HG03064 (cell line): Measurements from ENCODE around the gene TCTN3.
"Not testable (repeated sequence)": the region's sequence is repeated elsewhere in the genome, so short reads cannot be mapped to it uniquely, and the experiment has no call there.

Experiments used
- ATAC-seq: cut with Tn5 transposase; IDR thresholded peaks from one replicate; pipeline ENCODE4 v1.9.1; 2021; ENCODE audit warnings: low read depth; ENCODE audit not compliant: unreplicated experiment

Gene TCTN3

DNA sequence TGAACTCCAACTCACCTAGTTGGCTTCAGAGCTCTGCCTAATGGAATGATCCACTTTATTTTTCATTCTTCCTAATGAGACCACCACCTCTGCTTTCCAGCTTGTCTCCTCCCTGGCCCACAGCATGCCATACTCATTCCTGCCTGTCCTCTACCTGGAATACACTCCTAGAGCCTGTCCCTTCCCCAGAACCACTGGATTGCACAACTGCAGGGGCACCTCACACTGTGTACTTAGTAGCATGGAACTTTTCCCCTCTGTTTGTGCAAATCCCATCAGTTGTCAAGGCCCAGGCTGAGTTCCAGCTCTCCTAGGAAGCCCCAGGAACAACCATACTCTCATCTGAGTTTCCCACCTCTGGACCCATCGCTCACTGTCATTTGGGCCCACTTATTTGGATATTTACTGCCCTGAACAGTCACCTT is 52.8 kb downstream of the TCTN3 start:
- no peak for ATAC-seq

DNA sequence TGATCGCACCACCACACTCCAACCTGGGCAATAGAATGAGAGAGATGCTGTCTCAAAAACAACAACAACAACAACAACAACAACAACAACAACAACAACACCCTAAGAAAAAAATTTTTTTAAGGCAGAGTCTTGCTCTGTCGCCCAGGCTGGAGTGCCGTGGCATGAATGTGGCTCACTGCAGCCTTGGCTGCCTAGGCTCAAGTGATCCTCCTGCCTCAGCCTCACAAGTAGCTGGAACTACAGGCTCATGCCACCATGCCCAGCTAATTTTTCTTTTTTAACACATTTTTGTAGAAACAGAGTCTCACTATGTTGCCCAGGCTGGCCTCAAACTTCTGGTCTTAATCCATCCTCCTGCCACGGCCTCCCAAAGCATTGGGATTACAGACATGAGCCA is 55.8 kb downstream of the TCTN3 start:
- ATAC-seq = no peak

DNA sequence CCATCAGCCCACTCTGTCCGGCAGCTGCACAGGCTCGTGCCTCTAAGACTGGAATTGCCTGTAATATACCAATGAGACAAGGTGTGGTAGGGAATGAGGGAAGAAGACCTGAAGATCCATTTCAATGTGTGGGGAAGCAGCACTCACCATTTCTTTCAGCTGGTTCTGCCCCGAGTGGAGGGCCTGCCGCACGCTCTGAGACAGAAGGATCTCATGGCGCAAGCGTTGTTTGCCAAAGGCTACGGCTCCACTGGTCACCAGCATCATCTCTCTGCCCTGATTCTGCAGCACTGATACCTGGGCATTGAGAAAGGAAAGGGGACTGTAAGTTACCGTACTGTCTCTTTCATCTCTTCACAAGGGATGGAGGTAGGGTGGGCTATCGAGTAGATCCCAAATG is 56.6 kb downstream of the TCTN3 start:
- no peak for ATAC-seq

DNA sequence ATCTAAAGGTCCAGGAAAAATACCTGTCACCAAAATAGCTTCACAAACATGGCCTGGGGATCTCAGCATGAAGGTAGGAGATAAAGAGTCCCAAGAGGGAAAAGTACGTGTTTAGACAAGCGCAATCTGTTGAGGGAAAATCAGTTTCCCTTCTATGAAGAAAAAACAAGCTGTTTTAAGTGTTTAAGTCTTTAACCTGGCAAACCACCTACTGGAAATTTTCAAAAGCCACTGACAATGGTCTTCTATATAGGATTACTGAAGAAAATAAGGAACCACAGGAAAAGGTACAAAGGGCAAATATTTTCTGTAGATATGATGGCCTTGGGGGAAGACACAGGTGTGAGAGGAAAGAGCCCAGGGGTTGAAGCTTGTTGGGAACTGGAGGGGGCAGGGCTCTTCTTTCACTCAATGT is 58.4 kb downstream of the TCTN3 start:
- no peak for ATAC-seq

DNA sequence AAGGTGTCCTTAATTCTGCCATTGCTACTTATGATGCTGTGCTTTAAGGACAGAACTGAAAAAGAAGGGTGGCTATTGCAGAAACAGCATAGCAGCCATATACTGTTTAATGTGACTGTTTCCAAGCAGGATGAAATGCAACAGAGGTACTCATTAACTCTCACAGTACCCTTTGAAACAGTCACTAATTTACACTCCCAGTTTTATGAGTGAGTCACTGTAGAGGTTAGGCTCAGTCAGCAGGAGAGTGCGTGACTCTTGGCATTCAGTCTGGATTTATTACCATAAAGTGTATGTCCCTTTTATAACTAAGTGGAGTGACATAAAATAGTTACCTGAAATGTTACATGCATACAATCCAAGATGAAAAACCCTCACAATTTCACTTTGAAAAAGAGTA is 64.9 kb downstream of the TCTN3 start:
- ATAC-seq = no peak

DNA sequence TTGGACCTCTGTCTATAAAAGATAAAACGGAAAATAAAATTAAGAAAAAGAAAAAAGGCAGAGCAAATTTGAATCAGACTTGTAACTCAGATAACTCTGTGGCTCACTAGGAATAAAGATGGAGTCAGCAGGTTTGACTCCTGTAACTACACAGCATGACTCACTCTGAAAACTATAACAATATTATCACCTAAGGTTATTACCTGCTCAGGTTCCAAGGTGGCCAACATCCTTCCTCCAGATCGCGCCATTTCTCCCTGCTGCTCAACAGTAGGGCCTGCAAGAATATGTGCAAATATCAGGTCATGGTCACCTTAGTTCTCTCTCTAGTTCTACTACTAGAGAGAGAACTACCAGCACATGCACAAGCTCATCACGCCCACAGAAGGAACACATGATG is 67.2 kb downstream of the TCTN3 start:
- ATAC-seq = no peak

DNA sequence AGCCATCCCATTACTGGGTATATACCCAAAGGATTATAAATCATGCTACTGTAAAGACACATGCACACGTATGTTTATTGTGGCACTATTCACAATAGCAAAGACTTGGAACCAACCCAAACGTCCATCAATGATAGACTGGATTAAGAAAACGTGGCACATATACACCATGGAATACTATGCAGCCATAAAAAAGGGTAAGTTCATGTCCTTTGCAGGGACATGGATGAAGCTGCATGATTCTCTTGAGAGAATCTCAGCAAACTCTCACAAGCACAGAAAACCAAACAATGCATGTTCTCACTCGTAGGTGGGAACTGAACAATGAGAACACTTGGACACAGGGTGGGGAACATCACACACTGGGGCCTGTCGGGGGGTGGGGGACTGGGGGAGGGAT is 73.3 kb downstream of the TCTN3 start:
- ATAC-seq = not testable (repeated sequence)

DNA sequence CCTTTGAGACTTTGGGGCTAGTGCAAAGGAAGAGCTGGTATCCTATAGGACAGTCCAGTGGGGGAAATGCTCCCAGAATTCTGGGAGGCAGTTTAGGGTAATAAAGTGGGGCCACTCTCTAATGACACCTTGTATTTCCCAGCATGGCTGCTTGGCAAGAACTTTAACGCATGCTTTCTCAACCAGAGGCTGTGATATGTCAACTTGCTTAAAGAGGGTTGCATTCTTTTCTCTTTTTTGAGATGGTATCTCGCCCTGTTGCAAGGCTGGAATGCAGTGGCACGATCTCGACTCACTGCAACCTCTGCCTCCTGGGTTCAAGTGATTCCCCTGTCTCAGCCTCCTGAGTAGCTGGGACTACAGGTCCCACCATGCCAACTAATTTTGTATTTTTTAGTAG is 75.6 kb downstream of the TCTN3 start:
- ATAC-seq = no peak

DNA sequence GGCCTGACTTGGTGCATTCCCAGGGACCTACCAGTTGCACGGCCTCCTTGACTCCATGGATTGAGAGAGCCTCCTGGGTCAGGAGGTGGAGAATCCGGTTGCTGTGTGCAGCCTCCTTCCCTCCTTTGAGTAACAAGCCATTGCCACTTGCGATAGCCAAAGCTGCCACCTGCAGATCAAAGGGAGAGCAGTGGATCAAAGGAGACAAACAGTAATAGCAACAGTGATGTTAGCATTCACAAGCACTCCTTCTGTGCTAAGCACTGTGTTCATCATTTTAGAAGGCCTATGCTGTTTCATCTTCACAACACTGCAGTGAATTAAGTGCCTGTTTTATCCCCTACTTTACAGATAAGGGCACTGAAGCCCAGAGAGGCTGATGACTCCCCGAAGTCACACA is 77.3 kb downstream of the TCTN3 start:
- no peak for ATAC-seq
